Measurements from ENCODE around the gene CCNO. TPM values are rescaled to one million over a fixed set of nuclear protein-coding genes. Genes with fewer than 3 reads are reported as not detected.

Gene CCNO
- polyA plus RNA-seq (2013, experiment 1 of 2) = 0.04 TPM
- 0.08 TPM for polyA plus RNA-seq (2013, experiment 2 of 2)

GRCh38 chr5:55232985-55233928, at the start of gene CCNO:
TSS of gene CCNO (minus strand) at chr5:55233608. CDS start at chr5:55233523, 85 bp downstream.
- peak; percentile 75 for DNase-seq
- H3K4ac ChIP-seq (ENCODE audit: low read depth in 1 of 2, low read length in 2 of 2) = no peak within 1 kb of the TSS
- H3K9me3 ChIP-seq (ENCODE audit: control insufficient read depth, low read length) = no peaks in the 10 kb centered on the region
- peak within 1 kb of the TSS; percentile 43 for H2AFZ ChIP-seq (ENCODE audit: low read depth, low read length)
- H3K4me3 ChIP-seq (ENCODE audit: insufficient read depth in 1 of 2, low read depth in 1 of 2, low read length in 2 of 2) = peak within 1 kb of the TSS; percentile 67 to 84
- peak within 1 kb of the TSS; percentile 100 for H3K4me2 ChIP-seq (ENCODE audit: low read length, poor library complexity, severe bottlenecking)
- H3K23ac ChIP-seq (ENCODE audit: low read length in 2 of 2) = peak within 1 kb of the TSS in 1 of 2 experiments; percentile 65
- H4K8ac ChIP-seq (ENCODE audit: low read length) = no peak within 1 kb of the TSS
- no peak within 1 kb of the TSS for H2BK15ac ChIP-seq (ENCODE audit: low read depth, poor library complexity, severe bottlenecking)
- H2AK5ac ChIP-seq (ENCODE audit: low read length, severe bottlenecking) = no peak within 1 kb of the TSS
- no peak within 1 kb of the TSS for H2BK120ac ChIP-seq (ENCODE audit: low read depth, low read length)
- H3K14ac ChIP-seq (ENCODE audit: low read length in 2 of 2) = no peak within 1 kb of the TSS
- no peak within 1 kb of the TSS for H2BK5ac ChIP-seq (ENCODE audit: low read depth, low read length, poor library complexity, severe bottlenecking)
- under 1% methylated on average over 95 of the region's 106 CpGs for WGBS
- no peaks in the 10 kb centered on the region for H3K36me3 ChIP-seq (ENCODE audit: control insufficient read depth in 1 of 2, insufficient read depth in 2 of 2, low read depth in 1 of 2, low read length in 2 of 2)
- no peaks in the 10 kb centered on the region for H3K79me1 ChIP-seq (replicated peaks; ENCODE audit: low read length, poor library complexity, severe bottlenecking)
- peaks cover 25% of the 10 kb centered on the region for H3K4me1 ChIP-seq (ENCODE audit: control insufficient read depth, insufficient read depth, low read depth, low read length)
- H3K9ac ChIP-seq (ENCODE audit: low read length) = peak within 1 kb of the TSS; percentile 66
- peaks cover 50 to 88% of the 10 kb centered on the region in 2 experiments for H3K27me3 ChIP-seq (ENCODE audit: control insufficient read depth in 1 of 2, insufficient read depth in 1 of 2, low read length in 2 of 2)
- H2BK12ac ChIP-seq (ENCODE audit: low read length in 2 of 2) = no peak within 1 kb of the TSS
- H3K18ac ChIP-seq (ENCODE audit: low read depth in 1 of 2, low read length in 2 of 2) = no peak within 1 kb of the TSS
- no peak within 1 kb of the TSS for H3K27ac ChIP-seq (ENCODE audit: low read length, poor library complexity, severe bottlenecking)
- H4K91ac ChIP-seq (ENCODE audit: low read length) = no peak within 1 kb of the TSS

GRCh38 chr5:55278778-55279177, 45.4 kb upstream of the CCNO start:
- Histone ChIP-seq H3K18ac (ENCODE audit: low read depth in 1 of 2, low read length in 2 of 2) (no peak overlapping the region), H3K9me3 (ENCODE audit: control insufficient read depth, low read length) (no peaks in the 10 kb centered on the region), H2BK12ac (ENCODE audit: low read length in 2 of 2) (no peak overlapping the region), H4K8ac (ENCODE audit: low read length) (no peak overlapping the region), H3K4me3 (ENCODE audit: insufficient read depth in 1 of 2, low read depth in 1 of 2, low read length in 2 of 2) (no peak overlapping the region), H3K14ac (ENCODE audit: low read length in 2 of 2) (no peak overlapping the region), H3K27me3 (ENCODE audit: control insufficient read depth in 1 of 2, insufficient read depth in 1 of 2, low read length in 2 of 2) (no peaks in the 10 kb centered on the region), H2AFZ (ENCODE audit: low read depth, low read length) (no peak overlapping the region), H2BK15ac (ENCODE audit: low read depth, poor library complexity, severe bottlenecking) (no peak overlapping the region), H3K4me2 (ENCODE audit: low read length, poor library complexity, severe bottlenecking) (no peak overlapping the region), H2BK5ac (ENCODE audit: low read depth, low read length, poor library complexity, severe bottlenecking) (no peak overlapping the region), H3K79me1 (replicated peaks; ENCODE audit: low read length, poor library complexity, severe bottlenecking) (peaks cover 1% of the 10 kb centered on the region), H3K36me3 (ENCODE audit: control insufficient read depth in 1 of 2, insufficient read depth in 2 of 2, low read depth in 1 of 2, low read length in 2 of 2) (peaks cover 8 to 93% of the 10 kb centered on the region in 2 experiments), H3K4ac (ENCODE audit: low read depth in 1 of 2, low read length in 2 of 2) (no peak overlapping the region), H3K9ac (ENCODE audit: low read length) (peak overlapping the region; percentile 13), H2AK5ac (ENCODE audit: low read length, severe bottlenecking) (no peak overlapping the region), H3K27ac (ENCODE audit: low read length, poor library complexity, severe bottlenecking) (no peak overlapping the region), H3K23ac (ENCODE audit: low read length in 2 of 2) (no peak overlapping the region), H4K91ac (ENCODE audit: low read length) (no peak overlapping the region), H2BK120ac (ENCODE audit: low read depth, low read length) (no peak overlapping the region), H3K4me1 (ENCODE audit: control insufficient read depth, insufficient read depth, low read depth, low read length) (no peaks in the 10 kb centered on the region)
- 95% methylated on average over 4 of the region's 4 CpGs for WGBS
- DNase-seq = peak; percentile 24

- 100% methylated on average over 1 of the region's 1 CpG for WGBS
- no peak overlapping the region for H2AFZ ChIP-seq (ENCODE audit: low read depth, low read length)
These were observed 43.4 kb upstream of the CCNO start for GRCh38 chr5:55276771-55277170.

GRCh38 chr5:55258339-55258738, 24.9 kb upstream of the CCNO start:
- Histone ChIP-seq H2AFZ (ENCODE audit: low read depth, low read length) (no peak overlapping the region), H3K79me1 (replicated peaks; ENCODE audit: low read length, poor library complexity, severe bottlenecking) (peaks cover 2% of the 10 kb centered on the region), H3K4ac (ENCODE audit: low read depth in 1 of 2, low read length in 2 of 2) (no peak overlapping the region), H4K8ac (ENCODE audit: low read length) (no peak overlapping the region), H2BK120ac (ENCODE audit: low read depth, low read length) (no peak overlapping the region), H3K36me3 (ENCODE audit: control insufficient read depth in 1 of 2, insufficient read depth in 2 of 2, low read depth in 1 of 2, low read length in 2 of 2) (peaks cover 7 to 96% of the 10 kb centered on the region in 2 experiments), H3K4me3 (ENCODE audit: insufficient read depth in 1 of 2, low read depth in 1 of 2, low read length in 2 of 2) (no peak overlapping the region), H2BK5ac (ENCODE audit: low read depth, low read length, poor library complexity, severe bottlenecking) (no peak overlapping the region), H2BK15ac (ENCODE audit: low read depth, poor library complexity, severe bottlenecking) (no peak overlapping the region), H3K14ac (ENCODE audit: low read length in 2 of 2) (no peak overlapping the region), H3K27ac (ENCODE audit: low read length, poor library complexity, severe bottlenecking) (no peak overlapping the region), H2AK5ac (ENCODE audit: low read length, severe bottlenecking) (no peak overlapping the region), H3K9ac (ENCODE audit: low read length) (no peak overlapping the region), H2BK12ac (ENCODE audit: low read length in 2 of 2) (no peak overlapping the region), H3K9me3 (ENCODE audit: control insufficient read depth, low read length) (no peaks in the 10 kb centered on the region), H3K4me1 (ENCODE audit: control insufficient read depth, insufficient read depth, low read depth, low read length) (no peaks in the 10 kb centered on the region), H3K18ac (ENCODE audit: low read depth in 1 of 2, low read length in 2 of 2) (no peak overlapping the region), H4K91ac (ENCODE audit: low read length) (no peak overlapping the region), H3K4me2 (ENCODE audit: low read length, poor library complexity, severe bottlenecking) (no peak overlapping the region), H3K27me3 (ENCODE audit: control insufficient read depth in 1 of 2, insufficient read depth in 1 of 2, low read length in 2 of 2) (no peaks in the 10 kb centered on the region), H3K23ac (ENCODE audit: low read length in 2 of 2) (no peak overlapping the region)
- no peak for DNase-seq
- 100% methylated on average over 3 of the region's 3 CpGs for WGBS

More at GRCh38 chr5:55276771-55277170, 43.4 kb upstream of the CCNO start:
- Histone ChIP-seq H3K4ac (ENCODE audit: low read depth in 1 of 2, low read length in 2 of 2) (no peak overlapping the region), H3K18ac (ENCODE audit: low read depth in 1 of 2, low read length in 2 of 2) (no peak overlapping the region), H3K4me2 (ENCODE audit: low read length, poor library complexity, severe bottlenecking) (no peak overlapping the region), H2BK12ac (ENCODE audit: low read length in 2 of 2) (no peak overlapping the region), H4K8ac (ENCODE audit: low read length) (no peak overlapping the region), H3K27ac (ENCODE audit: low read length, poor library complexity, severe bottlenecking) (no peak overlapping the region), H3K9me3 (ENCODE audit: control insufficient read depth, low read length) (no peaks in the 10 kb centered on the region), H3K27me3 (ENCODE audit: control insufficient read depth in 1 of 2, insufficient read depth in 1 of 2, low read length in 2 of 2) (no peaks in the 10 kb centered on the region), H3K23ac (ENCODE audit: low read length in 2 of 2) (no peak overlapping the region), H2AK5ac (ENCODE audit: low read length, severe bottlenecking) (no peak overlapping the region), H3K9ac (ENCODE audit: low read length) (peak overlapping the region; percentile 39), H2BK15ac (ENCODE audit: low read depth, poor library complexity, severe bottlenecking) (no peak overlapping the region), H3K4me1 (ENCODE audit: control insufficient read depth, insufficient read depth, low read depth, low read length) (no peaks in the 10 kb centered on the region), H2BK5ac (ENCODE audit: low read depth, low read length, poor library complexity, severe bottlenecking) (no peak overlapping the region), H3K79me1 (replicated peaks; ENCODE audit: low read length, poor library complexity, severe bottlenecking) (peaks cover 3% of the 10 kb centered on the region), H3K14ac (ENCODE audit: low read length in 2 of 2) (no peak overlapping the region), H3K4me3 (ENCODE audit: insufficient read depth in 1 of 2, low read depth in 1 of 2, low read length in 2 of 2) (no peak overlapping the region), H3K36me3 (ENCODE audit: control insufficient read depth in 1 of 2, insufficient read depth in 2 of 2, low read depth in 1 of 2, low read length in 2 of 2) (peaks cover 13 to 95% of the 10 kb centered on the region in 2 experiments), H4K91ac (ENCODE audit: low read length) (no peak overlapping the region), H2BK120ac (ENCODE audit: low read depth, low read length) (no peak overlapping the region)
- DNase-seq = peak; percentile 21
